Measurements from ENCODE around the gene MRM1. TPM values are rescaled to one million over a fixed set of nuclear protein-coding genes. Genes with fewer than 3 reads are reported as not detected.

The MRM1 gene
- 5.6 TPM for total RNA-seq

- ATAC-seq (peak; percentile 98), DNase-seq (ENCODE audit: low spot score) (peak; percentile 96)
- intact Hi-C loops (cut with DNase I) = no loop called here
These were observed at the start of gene MRM1 for GRCh38 chr17:36601303-36602029. Gene MRM1 (plus strand): TSS chr17:36601583. CDS start chr17:36601811, 228 bp downstream.

DNA sequence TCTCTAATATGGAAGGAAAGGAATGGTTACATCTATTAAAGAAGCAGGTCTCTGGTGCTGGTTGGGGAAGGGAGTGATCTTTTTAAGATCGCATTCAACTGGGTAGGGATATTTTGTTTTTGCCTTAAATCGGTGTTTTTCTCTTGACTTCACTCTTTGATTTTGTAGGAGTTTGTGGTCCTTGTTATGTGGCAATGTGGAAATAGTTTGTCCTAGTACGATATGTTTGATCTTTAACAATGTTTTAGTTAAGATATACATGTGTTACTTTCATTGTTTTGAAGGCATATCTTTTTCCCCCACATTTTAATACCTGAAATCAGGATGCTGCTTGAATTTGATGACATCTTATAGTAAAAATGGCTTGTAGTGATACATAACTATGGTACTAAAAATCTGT, 47.9 kb upstream of the MRM1 start:
- no peak for ATAC-seq
- no peak for DNase-seq (ENCODE audit: low spot score)
- intact Hi-C loops (cut with DNase I) = no loop called here

- ATAC-seq (no peak), DNase-seq (ENCODE audit: low spot score) (no peak)
- intact Hi-C loops (cut with DNase I) = no loop called here
These were observed 35.3 kb upstream of the MRM1 start for GRCh38 chr17:36566081-36566480.

GRCh38 chr17:36575028-36575427, 26.4 kb upstream of the MRM1 start:
- ATAC-seq = no peak
- intact Hi-C loops (cut with DNase I) = no loop called here

DNA sequence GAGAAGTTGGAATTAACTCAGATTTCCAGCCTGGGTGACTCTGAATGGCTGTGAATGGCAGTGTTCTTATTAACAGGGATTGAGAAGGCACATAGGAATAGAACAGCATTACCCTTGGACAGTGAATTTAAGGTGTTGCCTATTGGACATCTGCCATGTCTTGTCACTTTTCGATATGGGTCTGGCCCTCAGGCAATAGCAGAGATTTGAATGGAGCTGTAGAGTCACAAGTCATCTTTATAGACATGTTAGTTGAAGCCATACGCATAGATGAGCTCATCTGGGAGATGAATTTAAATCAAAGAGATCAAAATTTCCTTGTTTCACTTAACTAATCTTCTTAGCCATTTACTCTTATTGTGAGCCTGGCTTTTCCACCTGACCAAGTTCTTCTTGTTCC, 24.6 kb upstream of the MRM1 start:
- no peak for ATAC-seq

More at GRCh38 chr17:36575028-36575427, 26.4 kb upstream of the MRM1 start:
- no peak for DNase-seq (ENCODE audit: low spot score)

GRCh38 chr17:36578671-36579070, 22.7 kb upstream of the MRM1 start:
- DNase-seq (ENCODE audit: low spot score) (no peak), ATAC-seq (no peak)
- intact Hi-C loops (cut with DNase I) = no loop called here

More for the DNA sequence above, 24.6 kb upstream of the MRM1 start:
- no peak for DNase-seq (ENCODE audit: low spot score)
- intact Hi-C loops (cut with DNase I) = no loop called here

DNA sequence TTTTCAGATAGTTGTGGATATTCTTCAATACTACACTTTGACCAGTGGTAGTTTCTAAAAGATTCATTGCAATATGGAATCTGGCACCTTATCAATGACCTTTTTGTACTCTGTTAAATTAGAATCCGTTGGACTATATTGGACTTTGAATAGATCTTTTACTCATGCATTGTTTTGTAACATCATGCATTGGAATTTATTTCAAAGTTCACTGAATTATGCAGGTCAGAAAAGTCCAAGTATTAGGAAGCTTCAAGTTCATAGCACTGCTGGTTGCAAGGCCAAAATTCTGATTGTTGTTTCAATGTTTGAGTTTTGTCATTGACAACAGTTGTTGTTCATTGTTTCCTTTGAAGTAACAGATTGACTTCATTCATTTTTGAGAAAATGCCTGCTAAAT, 17.6 kb upstream of the MRM1 start:
- no peak for DNase-seq (ENCODE audit: low spot score)
- intact Hi-C loops (cut with DNase I) = no loop called here
- ATAC-seq = no peak

GRCh38 chr17:36586138-36586537, 15.2 kb upstream of the MRM1 start:
- ATAC-seq (no peak), DNase-seq (ENCODE audit: low spot score) (no peak)
- intact Hi-C loops (cut with DNase I) = no loop called here

DNA sequence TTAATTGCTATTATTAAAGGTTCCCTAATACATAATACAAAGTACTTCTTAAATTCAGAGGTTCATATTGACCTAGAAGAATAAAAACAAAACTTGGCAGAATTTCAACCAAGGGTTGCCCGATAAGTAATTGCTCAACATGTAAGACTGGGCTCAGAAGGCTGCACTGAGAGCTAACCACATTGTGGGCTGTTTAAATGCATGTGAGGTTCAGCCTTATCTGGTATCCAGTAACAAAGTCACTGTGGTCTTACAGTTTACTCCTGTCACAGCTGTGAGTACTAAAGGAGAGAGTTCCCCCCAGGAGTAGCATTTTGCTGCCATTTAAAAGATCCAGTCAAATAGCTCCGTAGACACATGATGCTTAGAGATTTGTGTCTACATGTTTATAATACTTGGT, 11.3 kb upstream of the MRM1 start:
- DNase-seq (ENCODE audit: low spot score) (no peak), ATAC-seq (no peak)
- intact Hi-C loops (cut with DNase I) = no loop called here

DNA sequence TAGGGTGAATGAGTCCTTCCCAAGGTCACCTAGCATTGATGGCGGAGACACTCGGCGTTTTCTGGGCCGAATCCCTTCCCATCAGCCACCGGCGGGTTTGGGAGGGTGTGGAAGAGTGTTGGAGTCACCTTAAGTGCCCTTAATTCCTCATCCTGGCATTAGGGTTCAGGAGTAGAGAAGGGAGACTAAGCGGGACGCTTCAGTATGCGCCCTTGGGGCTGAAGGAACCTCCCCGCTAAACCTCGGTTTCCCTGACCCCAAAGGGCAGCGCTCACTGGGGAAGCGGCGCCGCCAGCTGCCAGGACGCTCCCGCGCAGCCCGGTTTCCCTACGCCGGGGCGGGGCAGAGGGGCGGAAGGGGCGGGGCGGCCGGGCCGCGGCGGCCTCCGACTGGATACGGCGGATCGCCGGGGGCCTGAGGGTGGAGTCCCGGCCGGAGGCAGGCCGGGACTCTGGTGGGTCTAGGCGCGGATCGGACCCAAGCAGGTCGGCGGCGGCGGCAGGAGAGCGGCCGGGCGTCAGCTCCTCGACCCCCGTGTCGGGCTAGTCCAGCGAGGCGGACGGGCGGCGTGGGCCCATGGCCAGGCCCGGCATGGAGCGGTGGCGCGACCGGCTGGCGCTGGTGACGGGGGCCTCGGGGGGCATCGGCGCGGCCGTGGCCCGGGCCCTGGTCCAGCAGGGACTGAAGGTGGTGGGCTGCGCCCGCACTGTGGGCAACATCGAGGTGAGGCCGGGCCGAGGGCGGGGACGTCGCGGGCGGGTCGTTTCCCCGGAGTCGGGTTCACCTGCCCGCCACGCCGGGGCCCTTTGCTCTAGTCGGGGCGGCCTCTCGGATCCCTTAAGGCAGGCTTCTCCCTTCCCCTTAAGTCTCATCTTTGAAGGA, 9.7 kb upstream of the MRM1 start, which contains the start of gene DHRS11:
Gene DHRS11, plus strand, starts transcription at position 446 of the 882 bp plus-strand sequence. Its CDS starts 131 bp downstream, at position 577.
- DNase-seq (ENCODE audit: low spot score) (peak; percentile 87), ATAC-seq (peak; percentile 96)
- intact Hi-C loops (cut with DNase I) = no loop called here

DNA sequence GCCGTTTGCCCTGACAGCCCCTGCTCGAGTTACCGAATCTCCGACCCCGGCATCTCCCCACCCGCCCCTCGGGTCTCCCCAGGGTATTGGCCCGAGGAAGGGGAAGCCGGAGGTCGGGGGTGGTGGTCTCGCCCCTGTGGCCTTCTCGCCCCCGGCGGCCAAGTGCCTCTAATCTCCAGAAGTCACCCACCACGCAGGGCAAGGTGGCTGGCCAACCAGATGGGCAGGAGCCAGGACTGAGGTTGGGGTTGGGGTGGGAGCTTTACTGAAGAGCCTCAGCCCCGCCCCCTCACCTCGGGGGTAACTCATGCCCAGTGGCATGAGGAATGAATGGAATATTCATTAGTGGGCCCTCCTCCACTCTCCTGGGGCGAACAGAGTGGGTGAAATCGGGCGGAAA, 9.1 kb upstream of the MRM1 start:
- peak; percentile 8 for ATAC-seq
- intact Hi-C loops (cut with DNase I) = no loop called here

DNA sequence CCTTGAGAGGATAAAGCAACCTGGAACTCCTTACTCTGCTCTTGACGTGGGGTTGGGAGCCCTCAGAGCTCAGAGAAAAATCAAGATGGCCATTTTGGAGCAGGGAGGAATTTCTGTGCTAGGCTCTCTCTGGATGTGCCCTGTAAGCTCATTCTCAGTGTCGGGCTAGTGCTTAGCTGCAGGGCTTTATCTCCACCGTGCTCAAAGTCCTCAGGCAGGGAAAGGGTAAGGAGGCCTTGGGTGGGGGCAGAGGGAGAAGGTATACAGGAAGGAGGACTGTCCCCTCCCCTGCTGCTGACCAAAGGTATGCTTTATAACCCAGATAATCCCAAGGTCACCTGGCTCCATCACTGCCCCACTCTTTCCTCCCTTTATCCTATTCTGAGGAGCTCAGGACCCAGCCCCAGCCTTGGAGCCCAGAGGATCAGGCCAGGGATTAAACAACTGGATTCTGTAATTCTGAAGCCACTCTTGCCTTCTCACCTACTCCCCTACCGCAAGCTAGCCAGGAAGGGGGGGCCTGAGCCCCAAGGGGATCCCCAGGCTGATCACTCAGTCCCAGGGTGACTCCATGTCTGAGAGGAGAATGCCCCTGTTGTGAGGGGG, 8.6 kb upstream of the MRM1 start:
- DNase-seq (ENCODE audit: low spot score) (no peak), ATAC-seq (no peak)
- intact Hi-C loops (cut with DNase I) = no loop called here

More for the DNA sequence above, 9.1 kb upstream of the MRM1 start:
- no peak for DNase-seq (ENCODE audit: low spot score)

DNA sequence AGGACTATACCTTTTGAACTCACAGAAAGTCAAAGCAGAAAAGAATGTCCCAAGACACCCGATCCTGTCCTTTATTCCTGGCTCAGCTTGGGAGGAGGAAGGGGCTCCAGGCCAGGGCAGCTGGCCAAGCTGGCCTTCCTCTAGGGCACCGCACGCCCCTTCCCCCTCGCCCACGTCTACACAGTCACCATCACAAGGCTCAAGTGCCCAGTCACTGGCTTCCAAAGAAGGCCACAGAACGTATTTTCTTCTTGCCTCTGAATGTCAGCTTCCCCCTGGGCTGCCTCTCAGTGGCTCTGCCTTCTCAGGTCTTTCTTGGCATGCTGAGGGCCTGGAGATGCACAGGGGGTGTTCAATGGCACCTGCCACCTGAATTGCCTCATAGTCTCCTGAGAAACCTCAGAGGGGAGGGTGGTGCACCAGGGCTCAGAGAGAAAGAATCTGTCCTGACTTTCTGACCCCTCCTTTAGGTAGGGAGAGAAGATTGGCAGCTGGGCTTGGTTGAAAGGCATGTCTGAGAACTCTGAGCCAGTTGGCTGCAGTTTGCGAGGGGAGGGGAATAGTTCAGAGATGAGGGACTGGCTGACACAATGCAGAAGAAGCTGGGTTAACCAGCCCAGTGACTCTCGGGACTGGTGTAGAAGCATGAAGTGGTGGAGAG, 7.6 kb upstream of the MRM1 start:
- no peak for DNase-seq (ENCODE audit: low spot score)
- no peak for ATAC-seq
- intact Hi-C loops (cut with DNase I) = no loop called here

GRCh38 chr17:36594626-36595401, 6.6 kb upstream of the MRM1 start:
- intact Hi-C loops (cut with DNase I) = no loop called here
- ATAC-seq (no peak), DNase-seq (ENCODE audit: low spot score) (no peak)

DNA sequence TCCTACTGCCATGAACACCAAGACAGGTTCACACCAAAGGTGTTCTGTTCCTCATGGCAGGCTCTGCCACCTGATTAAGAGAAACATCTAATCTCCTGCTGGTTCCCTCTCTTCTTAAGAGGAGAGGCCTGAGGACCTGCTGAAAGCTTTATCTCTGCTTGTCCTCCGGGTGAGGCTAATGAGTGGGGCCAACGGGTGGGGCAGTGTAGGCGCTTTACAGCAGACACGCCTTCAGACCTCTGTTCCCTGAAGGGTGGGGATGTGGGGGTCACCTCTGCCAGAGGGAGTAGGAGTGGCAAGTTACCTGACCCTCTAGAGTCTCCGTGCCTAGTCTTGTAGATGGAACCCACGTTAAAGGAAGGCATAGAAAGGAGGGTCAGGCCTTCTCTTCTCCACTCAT, 4.2 kb upstream of the MRM1 start:
- DNase-seq (ENCODE audit: low spot score) (no peak), ATAC-seq (no peak)
- intact Hi-C loops (cut with DNase I) = no loop called here

DNA sequence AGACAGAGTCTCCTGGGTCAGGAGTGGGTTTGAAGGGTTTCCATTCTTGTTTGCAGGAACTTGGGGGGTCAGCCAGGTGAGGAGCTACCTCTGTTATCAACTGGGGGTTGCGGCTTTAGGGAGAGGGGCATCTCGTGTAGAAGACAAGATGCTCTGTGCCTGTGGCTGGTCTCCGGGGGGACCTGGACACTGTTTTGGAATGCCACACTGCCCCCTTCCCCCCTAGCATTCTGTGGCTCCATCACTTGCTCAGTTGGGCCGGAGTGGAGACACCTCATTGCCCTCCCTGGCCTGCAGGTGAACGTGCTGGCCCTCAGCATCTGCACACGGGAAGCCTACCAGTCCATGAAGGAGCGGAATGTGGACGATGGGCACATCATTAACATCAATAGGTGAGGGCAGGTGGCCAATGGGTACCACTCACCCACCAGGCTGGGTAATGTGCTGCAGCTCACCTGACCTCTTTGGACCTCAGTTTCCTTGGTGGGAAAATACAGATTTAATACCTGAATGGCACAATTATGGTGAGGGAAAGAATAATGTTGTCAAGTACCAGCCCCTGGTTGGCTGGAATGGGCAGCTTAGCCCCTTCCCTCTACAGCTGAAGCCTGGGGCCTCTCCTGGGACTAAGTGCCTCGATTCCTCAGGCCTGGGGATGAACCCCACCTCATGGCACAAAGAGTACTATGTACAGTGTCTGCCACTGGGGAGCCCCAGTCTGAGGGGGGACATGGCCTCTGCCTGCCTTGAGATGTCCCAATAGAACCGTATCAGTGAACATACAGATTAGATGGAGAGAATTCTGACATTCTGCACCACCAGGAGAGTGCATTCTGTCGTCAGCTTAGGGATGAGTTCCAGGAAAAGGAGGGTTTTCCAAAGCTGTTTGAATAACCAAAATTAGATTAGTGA, 3.3 kb upstream of the MRM1 start:
- intact Hi-C loops (cut with DNase I) = no loop called here
- no peak for ATAC-seq
- DNase-seq (ENCODE audit: low spot score) = no peak

DNA sequence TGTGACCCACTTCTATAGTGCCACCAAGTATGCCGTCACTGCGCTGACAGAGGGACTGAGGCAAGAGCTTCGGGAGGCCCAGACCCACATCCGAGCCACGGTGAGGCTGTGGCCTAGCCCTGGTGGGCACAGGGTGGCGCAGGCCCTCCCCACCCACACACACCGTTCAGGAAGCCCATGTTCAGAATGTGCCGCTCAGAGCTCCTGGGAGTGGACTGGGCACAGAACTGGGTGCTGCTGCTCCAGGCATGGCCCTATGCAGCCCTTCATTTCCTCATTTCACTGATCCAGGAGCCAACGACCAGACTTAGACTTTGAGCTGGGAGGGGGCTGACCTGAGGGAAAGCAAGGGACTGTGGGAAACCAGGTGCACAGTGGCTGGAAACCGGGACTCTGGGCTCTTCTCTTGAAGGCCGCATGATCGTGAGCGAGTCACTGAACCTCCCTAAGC, 2.4 kb upstream of the MRM1 start:
- DNase-seq (ENCODE audit: low spot score) (no peak), ATAC-seq (no peak)
- intact Hi-C loops (cut with DNase I) = no loop called here
